ENCODE measurements around the gene PODN. TPM values are rescaled to one million over a fixed set of nuclear protein-coding genes. Genes with fewer than 3 reads are reported as not detected.
A peak's percentile ranks its signal among the peaks of the same experiment; 100 is the strongest.

Gene PODN
- total RNA-seq, 1 experiment from 2014 or later: 0.17 TPM

- peaks cover 4 to 9% of the 10 kb centered on the region in 2 experiments; a peak in 2 of 5 replicates for H3K9me3 Mint-ChIP-seq
- Histone ChIP-seq H2BK20ac (ENCODE audit: low read depth, low read length, poor library complexity, severe bottlenecking) (no peak overlapping the region), H2BK15ac (ENCODE audit: low read depth, low read length) (no peak overlapping the region), H2AFZ (ENCODE audit: low read length) (no peak overlapping the region), H4K91ac (ENCODE audit: insufficient read length, low read depth, low read length) (no peak overlapping the region), H4K8ac (replicated peaks; ENCODE audit: insufficient read length, low read depth, low read length) (no peak overlapping the region), H3K4me2 (ENCODE audit: insufficient read depth, insufficient read length, low read length) (no peak overlapping the region), H3K27ac (ENCODE audit: insufficient read length, low read depth, low read length) (no peak overlapping the region), H3K4ac (ENCODE audit: low read depth, low read length) (no peak overlapping the region), H3K23ac (ENCODE audit: insufficient read length, low read depth, low read length) (no peak overlapping the region), H2BK12ac (ENCODE audit: insufficient read length, low read depth, low read length) (no peak overlapping the region), H3K79me1 (ENCODE audit: insufficient read depth, low read depth, low read length, poor library complexity, severe bottlenecking) (no peaks in the 10 kb centered on the region), H3K14ac (ENCODE audit: insufficient read depth, low read length) (peak overlapping the region; percentile 24; the same call in 1 of the 2 replicates), H4K5ac (ENCODE audit: insufficient read length, low read depth, low read length) (no peak overlapping the region), H3T11ph (ENCODE audit: low read length) (no peak overlapping the region), H2BK5ac (ENCODE audit: insufficient read length, low read length) (no peak overlapping the region), H3K79me2 (ENCODE audit: insufficient read depth, low read length) (no peaks in the 10 kb centered on the region), H3K9ac (ENCODE audit: extremely low read depth, insufficient read length, low read length) (no peak overlapping the region), H2AK5ac (ENCODE audit: insufficient read length, low read length) (no peak overlapping the region), H3K18ac (ENCODE audit: insufficient read length, low read depth, low read length) (no peak overlapping the region), H3K9me3 (ENCODE audit: control insufficient read depth, low read depth, low read length) (no peaks in the 10 kb centered on the region), H2BK120ac (ENCODE audit: low read depth, low read length, poor library complexity, severe bottlenecking) (no peak overlapping the region), H3K56ac (ENCODE audit: insufficient read length, low read depth, low read length) (no peak overlapping the region), H4K20me1 (ENCODE audit: control insufficient read depth, insufficient read depth, insufficient read length) (peaks cover 2% of the 10 kb centered on the region), H3K4me1 (ENCODE audit: insufficient read depth, low read length) (peaks cover 4% of the 10 kb centered on the region), H3K23me2 (ENCODE audit: insufficient read length, low read depth, low read length, poor library complexity, severe bottlenecking) (no peaks in the 10 kb centered on the region), H3K27me3 (ENCODE audit: insufficient read depth, low read length) (no peaks in the 10 kb centered on the region)
- no peaks in the 10 kb centered on the region for H3K36me3 Mint-ChIP-seq (ENCODE audit: insufficient read depth in 1 of 3, low read depth in 3 of 3)
- H3K27me3 Mint-ChIP-seq (ENCODE audit: low read depth): peaks cover 30% of the 10 kb centered on the region
- peaks cover 42 to 61% of the 10 kb centered on the region in 2 experiments for H3K4me1 Mint-ChIP-seq
- TF ChIP-seq CTCF (conservative IDR thresholded peaks at IDR 0.05): no peak; the same call in 2 of the 3 replicates
- no peak overlapping the region; a peak in 1 of 5 replicates for H3K4me3 Mint-ChIP-seq
- DNase-seq: peak; percentile 51
- WGBS (ENCODE audit: extremely low coverage, insufficient read length, low lambda C conversion rate): no CpG with 5 or more reads among the region's 20 CpGs
- peak overlapping the region in 2 of 3 experiments; percentile 46 to 66; a peak in 2 of 7 replicates for H3K27ac Mint-ChIP-seq
Observed at GRCh38 chr1:53115403-53116306, 53.6 kb downstream of the PODN start.

Data from H9 (cell line).